ENCODE measurements around the gene GNB3. TPM values are rescaled to one million over a fixed set of nuclear protein-coding genes. Genes with fewer than 3 reads are reported as not detected.

GNB3 gene
- total and polyA plus RNA-seq, 2 of the 4 experiments (the other 2 are of a cell fraction), result 0.72 to 20.5 TPM

DNA sequence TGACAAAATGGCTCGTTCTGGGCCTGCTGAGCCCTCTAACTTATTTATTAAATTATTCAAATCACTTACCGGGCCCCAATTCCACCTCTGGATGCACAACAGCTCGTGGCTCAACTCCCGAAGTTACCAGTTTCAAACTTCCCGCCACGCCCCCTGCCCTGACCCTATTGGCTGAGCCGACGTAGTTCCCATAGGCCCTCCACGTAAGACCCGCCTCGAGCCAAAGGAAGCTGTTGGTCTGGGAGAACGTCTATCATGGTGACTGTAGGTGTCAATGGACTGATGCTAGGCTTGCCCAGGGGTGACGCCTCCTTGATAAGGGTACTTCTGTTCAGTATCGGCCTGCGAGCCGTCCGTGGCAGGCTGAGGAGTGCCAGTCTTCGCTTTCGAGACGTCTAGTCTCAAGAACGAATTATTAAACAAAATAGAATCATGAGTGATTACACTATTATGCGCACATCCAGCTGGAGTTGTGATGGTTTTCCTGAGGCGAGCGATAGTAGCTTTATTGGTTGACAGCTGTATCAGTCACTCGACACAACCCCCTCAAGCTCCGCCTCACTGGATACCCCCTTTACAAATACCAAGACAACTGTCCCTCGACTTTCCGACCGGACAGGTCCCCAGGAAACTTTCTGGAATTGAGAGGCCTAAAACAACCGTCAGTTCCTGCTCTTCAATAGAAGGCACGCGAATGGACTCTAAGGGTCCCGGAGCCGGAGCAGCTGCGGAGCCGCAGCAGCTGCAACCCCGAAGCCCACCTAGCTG, 10.6 kb downstream of the GNB3 start, which contains the start of gene CDCA3:
Gene CDCA3 (minus strand): TSS at position 134 of the 768 bp plus-strand sequence. CDS start 334 bp downstream, outside the sequence.
- peaks cover 33% of the 10 kb centered on the region for H3K36me3 ChIP-seq (ENCODE audit: control insufficient read depth, insufficient read depth, low read length)
- H2AFZ ChIP-seq (replicated peaks; ENCODE audit: low read length, poor library complexity), result peak within 1 kb of the TSS; percentile 99
- H2BK120ac ChIP-seq (ENCODE audit: low read depth, low read length), result peak within 1 kb of the TSS; percentile 86
- H2BK20ac ChIP-seq (ENCODE audit: low read depth, low read length), result peak within 1 kb of the TSS; percentile 42; the same call in 1 of the 2 replicates
- H3K27me3 ChIP-seq (ENCODE audit: control insufficient read depth, insufficient read depth, low read length), result no peaks in the 10 kb centered on the region
- dilution Hi-C loops (cut with HindIII; ENCODE audit: low sequenced_read_pairs, unreplicated experiment), result no loop called here
- ChIA-PET POLR2A (ENCODE audit: unreplicated experiment) (interaction anchor here (0.6 to 1.1 kb wide), 2 partner anchors 22 to 99 kb away, joined by 3 to 5 read pairs; no protein-coding TSS in a partner anchor), CTCF (interaction anchor here (0.6 to 3.3 kb wide), 5 partner anchors 8 to 1163 kb away, joined by 3 to 11 read pairs (median 3); partner anchors contain the start of gene SPSB2)
- peak within 1 kb of the TSS; percentile 98 for H3K14ac ChIP-seq (replicated peaks; ENCODE audit: low read depth, low read length)
- peak within 1 kb of the TSS; percentile 87 for H3K27ac ChIP-seq (ENCODE audit: insufficient read depth, low read length)
- intact Hi-C loops (cut with micrococcal nuclease), result no loop called here
- no peaks in the 10 kb centered on the region for H3K9me3 ChIP-seq (ENCODE audit: control insufficient read depth, insufficient read depth, low read length)
- H2BK15ac ChIP-seq (ENCODE audit: low read depth, low read length), result peak within 1 kb of the TSS; percentile 85; the same call in 1 of the 3 replicates
- H3K4me2 ChIP-seq (ENCODE audit: low read depth, low read length), result peak within 1 kb of the TSS; percentile 73
- H2BK5ac ChIP-seq (ENCODE audit: low read depth, low read length, poor library complexity, severe bottlenecking), result peak within 1 kb of the TSS; percentile 92
- H3K18ac ChIP-seq (ENCODE audit: low read depth, low read length), result peak within 1 kb of the TSS; percentile 80
- H3K4ac ChIP-seq (ENCODE audit: low read depth, low read length), result peak within 1 kb of the TSS; percentile 97
- H2AK5ac ChIP-seq (ENCODE audit: low read depth, low read length), result peak within 1 kb of the TSS; percentile 94
- ATAC-seq (ENCODE audit: low read depth) (peak; percentile 64), DNase-seq (peak; percentile 98)
- peaks cover 15% of the 10 kb centered on the region for H4K20me1 ChIP-seq (ENCODE audit: insufficient read depth, low read length)
- peak within 1 kb of the TSS; percentile 98 for H3K23ac ChIP-seq (ENCODE audit: low read depth, low read length)
- H3K9me1 ChIP-seq (ENCODE audit: insufficient read depth, low read length), result no peaks in the 10 kb centered on the region
- H3K9ac ChIP-seq (ENCODE audit: low read depth, low read length), result peak within 1 kb of the TSS; percentile 82
- H4K5ac ChIP-seq (ENCODE audit: low read depth, low read length), result peak within 1 kb of the TSS; percentile 81
- peaks cover 5% of the 10 kb centered on the region for H3K4me1 ChIP-seq (ENCODE audit: control insufficient read depth, insufficient read depth, low read length)
- peaks cover 25 to 55% of the 10 kb centered on the region in 2 experiments for H3K79me1 ChIP-seq (ENCODE audit: low read depth in 1 of 2, low read length in 2 of 2)
- BruUV-seq (replicated peaks), result no TSS peak
- WGBS, 2 experiments (ENCODE audit: extremely low coverage in 2 of 2, insufficient read length in 1 of 2), result no CpG with 5 or more reads among the region's 37 CpGs
- peak within 1 kb of the TSS; percentile 96 for H4K91ac ChIP-seq (ENCODE audit: insufficient read depth, low read depth, low read length)
- in situ Hi-C loops (cut with MboI; ENCODE audit: low sequenced_read_pairs), result no loop called here
- H3K4me3 ChIP-seq (ENCODE audit: insufficient read depth, low read depth, low read length), result peak within 1 kb of the TSS; percentile 63
- H2AK9ac ChIP-seq (replicated peaks; ENCODE audit: low read depth, low read length, poor library complexity), result peak within 1 kb of the TSS; percentile 98
- peak within 1 kb of the TSS; percentile 48 to 99 for H4K8ac ChIP-seq (ENCODE audit: low read depth in 2 of 2, low read length in 2 of 2)
- H3K56ac ChIP-seq (ENCODE audit: extremely low read depth, insufficient read depth, low read length), result peak within 1 kb of the TSS; percentile 93
- TF ChIP-seq CHD1 (IDR thresholded peaks at IDR 0.05; ENCODE audit: low read depth, low read length), result no peak
- no peak for TF ChIP-seq RFX5 (IDR thresholded peaks at IDR 0.05; ENCODE audit: low read depth, low read length)
- TF ChIP-seq, protein P1, sequence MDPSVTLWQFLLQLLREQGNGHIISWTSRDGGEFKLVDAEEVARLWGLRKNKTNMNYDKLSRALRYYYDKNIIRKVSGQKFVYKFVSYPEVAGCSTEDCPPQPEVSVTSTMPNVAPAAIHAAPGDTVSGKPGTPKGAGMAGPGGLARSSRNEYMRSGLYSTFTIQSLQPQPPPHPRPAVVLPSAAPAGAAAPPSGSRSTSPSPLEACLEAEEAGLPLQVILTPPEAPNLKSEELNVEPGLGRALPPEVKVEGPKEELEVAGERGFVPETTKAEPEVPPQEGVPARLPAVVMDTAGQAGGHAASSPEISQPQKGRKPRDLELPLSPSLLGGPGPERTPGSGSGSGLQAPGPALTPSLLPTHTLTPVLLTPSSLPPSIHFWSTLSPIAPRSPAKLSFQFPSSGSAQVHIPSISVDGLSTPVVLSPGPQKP (IDR thresholded peaks at IDR 0.05; ENCODE audit: borderline replicate concordance, low read depth, low read length), result no peak
- no peak for TF ChIP-seq RCOR1 (IDR thresholded peaks at IDR 0.05; ENCODE audit: insufficient replicate concordance, low read length)
- TF ChIP-seq MAZ (IDR thresholded peaks at IDR 0.05; ENCODE audit: borderline replicate concordance, low read depth, low read length), result peak; percentile 15; the same call in 1 of the 2 replicates
- TF ChIP-seq, protein P2, sequence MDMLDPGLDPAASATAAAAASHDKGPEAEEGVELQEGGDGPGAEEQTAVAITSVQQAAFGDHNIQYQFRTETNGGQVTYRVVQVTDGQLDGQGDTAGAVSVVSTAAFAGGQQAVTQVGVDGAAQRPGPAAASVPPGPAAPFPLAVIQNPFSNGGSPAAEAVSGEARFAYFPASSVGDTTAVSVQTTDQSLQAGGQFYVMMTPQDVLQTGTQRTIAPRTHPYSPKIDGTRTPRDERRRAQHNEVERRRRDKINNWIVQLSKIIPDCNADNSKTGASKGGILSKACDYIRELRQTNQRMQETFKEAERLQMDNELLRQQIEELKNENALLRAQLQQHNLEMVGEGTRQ (IDR thresholded peaks at IDR 0.05; ENCODE audit: low read depth, low read length), result no peak
- TF ChIP-seq, protein P3, sequence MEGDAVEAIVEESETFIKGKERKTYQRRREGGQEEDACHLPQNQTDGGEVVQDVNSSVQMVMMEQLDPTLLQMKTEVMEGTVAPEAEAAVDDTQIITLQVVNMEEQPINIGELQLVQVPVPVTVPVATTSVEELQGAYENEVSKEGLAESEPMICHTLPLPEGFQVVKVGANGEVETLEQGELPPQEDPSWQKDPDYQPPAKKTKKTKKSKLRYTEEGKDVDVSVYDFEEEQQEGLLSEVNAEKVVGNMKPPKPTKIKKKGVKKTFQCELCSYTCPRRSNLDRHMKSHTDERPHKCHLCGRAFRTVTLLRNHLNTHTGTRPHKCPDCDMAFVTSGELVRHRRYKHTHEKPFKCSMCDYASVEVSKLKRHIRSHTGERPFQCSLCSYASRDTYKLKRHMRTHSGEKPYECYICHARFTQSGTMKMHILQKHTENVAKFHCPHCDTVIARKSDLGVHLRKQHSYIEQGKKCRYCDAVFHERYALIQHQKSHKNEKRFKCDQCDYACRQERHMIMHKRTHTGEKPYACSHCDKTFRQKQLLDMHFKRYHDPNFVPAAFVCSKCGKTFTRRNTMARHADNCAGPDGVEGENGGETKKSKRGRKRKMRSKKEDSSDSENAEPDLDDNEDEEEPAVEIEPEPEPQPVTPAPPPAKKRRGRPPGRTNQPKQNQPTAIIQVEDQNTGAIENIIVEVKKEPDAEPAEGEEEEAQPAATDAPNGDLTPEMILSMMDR (conservative IDR thresholded peaks at IDR 0.05; ENCODE audit: low read depth, low read length), result no peak
- TF ChIP-seq FOS (IDR thresholded peaks at IDR 0.05; ENCODE audit: low read depth, low read length), result peak; percentile 78; the same call in 1 of the 2 replicates
- TF ChIP-seq NFE2L2 (IDR thresholded peaks at IDR 0.05; ENCODE audit: low read depth, low read length), result no peak
- peak; percentile 84 for TF ChIP-seq POLR2A (IDR thresholded peaks at IDR 0.05; ENCODE audit: low read depth, low read length)
- TF ChIP-seq CEBPB (IDR thresholded peaks at IDR 0.05; ENCODE audit: low read depth, low read length), result no peak
- no peak for TF ChIP-seq BHLHE40 (IDR thresholded peaks at IDR 0.05; ENCODE audit: low read depth, low read length)
- TF ChIP-seq RAD21 (IDR thresholded peaks at IDR 0.05; ENCODE audit: low read length), result no peak
- TF ChIP-seq SMC3 (IDR thresholded peaks at IDR 0.05; ENCODE audit: low read depth, low read length), result no peak
